K562 (cell line): Measurements from ENCODE around the gene DNAJC17. TPM values are rescaled to one million over a fixed set of nuclear protein-coding genes. Genes with fewer than 3 reads are reported as not detected.

ENCODE experiments used
- ASH1L ChIP-seq: fragments of 450-650 bp; IDR thresholded peaks from 2 replicates; pipeline ENCODE4 v1.6.1; 2018; ENCODE audit warnings: borderline replicate concordance, mild to moderate bottlenecking, low read depth; ENCODE audit not compliant: partially characterized antibody
- DACH1 ChIP-seq: fragments of 450-650 bp; IDR thresholded peaks from 2 replicates; pipeline ENCODE4 v1.6.1; 2018; ENCODE audit not compliant: partially characterized antibody
- HCFC1 ChIP-seq: IDR thresholded peaks from 2 replicates; pipeline ENCODE4 v1.6.1; 2012; ENCODE audit warnings: low read depth, low read length, improper control_type of control experiment
- NCOR1 ChIP-seq: fragments of 450-650 bp; IDR thresholded peaks from 2 replicates; pipeline ENCODE4 v1.6.1; 2016; ENCODE audit warnings: mild to moderate bottlenecking, moderate library complexity
- SMARCA4 ChIP-seq: fragments of 450-650 bp; IDR thresholded peaks from 2 replicates; pipeline ENCODE4 v1.6.1; 2016
- THAP7 ChIP-seq: fragments of 250-450 bp; sonication (Bioruptor Pico); IDR thresholded peaks from 2 replicates; pipeline ENCODE4 v1.5.0; 2021
- polyA plus RNA-seq, 8 experiments: library from polyadenylated mRNA; depleted of rRNA in 4 of 8; stranded (reverse) in 5 of 8; unstranded in 3 of 8; fragments of >200 nt; fragmentation: Nextera tagmentation in 2 of 8; fragmentation: Illumina TruSeq in 1 of 8; extraction: Ambion mirVana in 2 of 8; extraction: Trizol in 1 of 8; gene quantifications; 2 replicates each; pipeline versions ENCODE4 v1.2.1 to v1.2.3, GENCODE V29; 2011 to 2014; ENCODE audit warnings: inconsistent platforms in 1 of 8, missing spikeins in 1 of 8
- total RNA-seq, 7 experiments: library from RNA; depleted of rRNA in 6 of 7; stranded (reverse); fragments of >200 nt in 6 of 7; fragmentation: Illumina TruSeq in 2 of 7; extraction: Trizol in 2 of 7; gene quantifications; 2 replicates each; pipeline versions ENCODE4 v1.2.1 to v1.2.3, GENCODE V29; 2011 to 2021; ENCODE audit warnings: low replicate concordance in 1 of 7
- TF ChIP-seq, protein P1 (sequence below): sonication (generic); formaldehyde crosslinking; IDR thresholded peaks from 2 replicates; pipeline ENCODE4 v1.8.0; 2023; ENCODE audit warnings: mild to moderate bottlenecking, missing genetic modification reagents
- TF ChIP-seq, protein P2 (sequence below): fragments of 450-650 bp; conservative IDR thresholded peaks from 2 replicates; pipeline ENCODE4 v1.6.1; 2016; ENCODE audit warnings: missing genetic modification characterization, low read depth, mild to moderate bottlenecking, control low read depth, missing compliant biosample characterization

DNAJC17 gene
- total and polyA plus RNA-seq, 9 of the 15 experiments (the other 6 are each of a cell fraction or from before 2014, with no cell fraction given), result 2.4 to 79.4 (median 44.2) TPM

GRCh38 chr15:40808861-40809450, 1.7 kb upstream of the DNAJC17 start (continued):
- TF ChIP-seq, protein P1, sequence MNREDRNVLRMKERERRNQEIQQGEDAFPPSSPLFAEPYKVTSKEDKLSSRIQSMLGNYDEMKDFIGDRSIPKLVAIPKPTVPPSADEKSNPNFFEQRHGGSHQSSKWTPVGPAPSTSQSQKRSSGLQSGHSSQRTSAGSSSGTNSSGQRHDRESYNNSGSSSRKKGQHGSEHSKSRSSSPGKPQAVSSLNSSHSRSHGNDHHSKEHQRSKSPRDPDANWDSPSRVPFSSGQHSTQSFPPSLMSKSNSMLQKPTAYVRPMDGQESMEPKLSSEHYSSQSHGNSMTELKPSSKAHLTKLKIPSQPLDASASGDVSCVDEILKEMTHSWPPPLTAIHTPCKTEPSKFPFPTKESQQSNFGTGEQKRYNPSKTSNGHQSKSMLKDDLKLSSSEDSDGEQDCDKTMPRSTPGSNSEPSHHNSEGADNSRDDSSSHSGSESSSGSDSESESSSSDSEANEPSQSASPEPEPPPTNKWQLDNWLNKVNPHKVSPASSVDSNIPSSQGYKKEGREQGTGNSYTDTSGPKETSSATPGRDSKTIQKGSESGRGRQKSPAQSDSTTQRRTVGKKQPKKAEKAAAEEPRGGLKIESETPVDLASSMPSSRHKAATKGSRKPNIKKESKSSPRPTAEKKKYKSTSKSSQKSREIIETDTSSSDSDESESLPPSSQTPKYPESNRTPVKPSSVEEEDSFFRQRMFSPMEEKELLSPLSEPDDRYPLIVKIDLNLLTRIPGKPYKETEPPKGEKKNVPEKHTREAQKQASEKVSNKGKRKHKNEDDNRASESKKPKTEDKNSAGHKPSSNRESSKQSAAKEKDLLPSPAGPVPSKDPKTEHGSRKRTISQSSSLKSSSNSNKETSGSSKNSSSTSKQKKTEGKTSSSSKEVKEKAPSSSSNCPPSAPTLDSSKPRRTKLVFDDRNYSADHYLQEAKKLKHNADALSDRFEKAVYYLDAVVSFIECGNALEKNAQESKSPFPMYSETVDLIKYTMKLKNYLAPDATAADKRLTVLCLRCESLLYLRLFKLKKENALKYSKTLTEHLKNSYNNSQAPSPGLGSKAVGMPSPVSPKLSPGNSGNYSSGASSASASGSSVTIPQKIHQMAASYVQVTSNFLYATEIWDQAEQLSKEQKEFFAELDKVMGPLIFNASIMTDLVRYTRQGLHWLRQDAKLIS, result no peak
- TF ChIP-seq THAP7 (CRISPR knock-in tag) (no peak), SMARCA4 (no peak), DACH1 (no peak), NCOR1 (no peak), ASH1L (no peak), HCFC1 (no peak)
- TF ChIP-seq, protein P2, sequence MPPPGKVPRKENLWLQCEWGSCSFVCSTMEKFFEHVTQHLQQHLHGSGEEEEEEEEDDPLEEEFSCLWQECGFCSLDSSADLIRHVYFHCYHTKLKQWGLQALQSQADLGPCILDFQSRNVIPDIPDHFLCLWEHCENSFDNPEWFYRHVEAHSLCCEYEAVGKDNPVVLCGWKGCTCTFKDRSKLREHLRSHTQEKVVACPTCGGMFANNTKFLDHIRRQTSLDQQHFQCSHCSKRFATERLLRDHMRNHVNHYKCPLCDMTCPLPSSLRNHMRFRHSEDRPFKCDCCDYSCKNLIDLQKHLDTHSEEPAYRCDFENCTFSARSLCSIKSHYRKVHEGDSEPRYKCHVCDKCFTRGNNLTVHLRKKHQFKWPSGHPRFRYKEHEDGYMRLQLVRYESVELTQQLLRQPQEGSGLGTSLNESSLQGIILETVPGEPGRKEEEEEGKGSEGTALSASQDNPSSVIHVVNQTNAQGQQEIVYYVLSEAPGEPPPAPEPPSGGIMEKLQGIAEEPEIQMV (tag), result no peak
